Lower leg skin (tissue), 3 donors: Measurements from ENCODE around the gene CNTRL.

ENCODE experiments used
- CTCF ChIP-seq, 3 donors: fragments of 450-650 bp; IDR thresholded peaks; one replicate each; pipeline ENCODE4 v1.5.1; 2016; ENCODE audit warnings: antibody characterized with exemption in 3 of 3, mild to moderate bottlenecking in 3 of 3, moderate library complexity in 2 of 3
- POLR2A ChIP-seq, 2 donors: fragments of 450-650 bp; IDR thresholded peaks; one replicate each; pipeline ENCODE4 v1.6.1; 2016 to 2017; ENCODE audit warnings: antibody characterized with exemption in 2 of 2, mild to moderate bottlenecking in 1 of 2, moderate library complexity in 1 of 2

- TF ChIP-seq CTCF (IDR thresholded peaks at IDR 0.05) (no peak), POLR2A (IDR thresholded peaks at IDR 0.05) (no peak)
These were observed 81.5 kb downstream of the CNTRL start for GRCh38 chr9:121156263-121156731.
